CD4-positive, alpha-beta T cell treated with Interleukin-4 for 1 hour (primary cell): ENCODE measurements around the gene ITGB8.

Experiments
- DNase-seq, 2 donors: peaks; one replicate each; pipeline ENCODE4 v3.0.0-alpha.2; 2020 to 2022

The ITGB8 gene

DNA sequence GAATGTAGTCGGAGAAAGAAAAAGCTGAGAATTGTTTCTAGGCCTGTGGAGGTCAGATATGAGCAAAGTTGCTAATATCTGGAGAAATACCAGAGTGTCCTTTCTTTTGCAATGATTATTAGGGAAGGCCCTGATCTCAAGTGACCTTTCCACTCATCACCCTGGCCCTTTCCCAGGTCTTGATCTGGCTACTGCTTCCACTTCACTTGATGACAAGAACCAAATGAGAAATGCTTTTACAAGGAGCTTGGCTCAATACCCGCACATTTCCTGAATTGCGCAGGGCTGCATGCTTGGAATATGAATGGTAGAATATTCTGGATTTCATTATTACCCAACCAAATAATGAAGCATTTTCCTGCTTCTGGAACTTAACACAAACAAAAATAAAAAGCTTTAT is 104.6 kb downstream of the ITGB8 start:
- no peak for DNase-seq

DNA sequence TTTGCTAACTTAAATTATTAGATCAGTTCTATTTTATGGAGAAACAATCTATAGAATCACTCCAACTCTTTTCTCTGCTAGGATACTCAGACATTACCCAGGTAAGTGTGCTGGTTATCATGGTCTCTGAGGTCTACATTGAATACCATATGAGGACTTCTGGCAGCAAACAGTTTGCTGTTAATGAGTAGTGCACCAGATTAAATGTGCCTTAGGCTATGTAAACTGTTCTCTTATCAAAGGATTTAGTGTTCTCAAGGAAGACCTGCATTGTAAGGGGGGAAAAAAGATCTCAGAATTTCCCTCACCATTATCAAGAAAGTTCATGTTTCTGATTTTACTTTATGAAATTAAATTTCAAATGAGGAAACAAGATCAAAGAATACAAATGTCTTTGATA is 107.5 kb downstream of the ITGB8 start:
- DNase-seq: no peak

GRCh38 chr7:20438694-20439376 is 108.1 kb downstream of the ITGB8 start:
- DNase-seq: no peak

DNA sequence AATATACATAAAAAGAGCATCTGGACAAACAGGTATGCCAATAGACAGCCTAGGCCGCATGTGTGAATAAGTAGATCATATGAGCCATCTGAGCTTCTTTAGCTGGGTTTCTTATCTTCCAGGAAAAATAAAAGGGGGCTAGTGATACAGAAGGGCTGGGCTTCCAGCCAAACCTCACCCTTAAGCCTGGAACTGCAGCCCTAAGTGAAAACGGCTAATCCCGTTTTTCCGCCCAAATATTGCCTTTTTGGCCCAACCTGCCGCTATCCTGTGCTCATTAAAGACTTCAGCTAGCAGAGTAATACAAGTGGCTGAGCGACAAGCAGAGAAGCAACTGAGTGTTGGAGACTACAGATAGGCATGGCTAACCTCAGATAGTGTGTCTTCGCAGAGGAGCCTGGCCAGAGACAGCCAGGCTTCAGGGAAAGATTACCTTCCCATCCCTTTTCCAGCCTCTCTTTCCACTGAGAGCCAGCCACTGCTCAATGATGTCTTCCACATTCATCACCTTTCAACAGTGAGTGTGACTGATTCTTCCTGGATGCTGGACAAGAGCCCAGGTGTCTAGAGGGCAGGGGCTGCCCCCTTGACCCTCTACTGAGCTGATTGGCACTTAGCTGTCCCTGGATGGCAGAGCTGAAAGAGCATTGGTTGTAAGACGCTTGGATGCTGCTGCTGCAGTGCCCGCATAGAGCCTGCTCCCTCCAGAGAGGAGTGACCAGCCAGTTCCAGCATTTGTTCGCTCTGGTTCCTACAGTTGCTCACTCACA is 108.9 kb downstream of the ITGB8 start:
- DNase-seq: no peak

- DNase-seq: no peak
These were observed 109.9 kb downstream of the ITGB8 start for GRCh38 chr7:20440472-20441105.

- DNase-seq: no peak
These were observed 110.6 kb downstream of the ITGB8 start for GRCh38 chr7:20441346-20441745.

GRCh38 chr7:20441991-20442441 is 111.3 kb downstream of the ITGB8 start:
- DNase-seq: no peak

DNA sequence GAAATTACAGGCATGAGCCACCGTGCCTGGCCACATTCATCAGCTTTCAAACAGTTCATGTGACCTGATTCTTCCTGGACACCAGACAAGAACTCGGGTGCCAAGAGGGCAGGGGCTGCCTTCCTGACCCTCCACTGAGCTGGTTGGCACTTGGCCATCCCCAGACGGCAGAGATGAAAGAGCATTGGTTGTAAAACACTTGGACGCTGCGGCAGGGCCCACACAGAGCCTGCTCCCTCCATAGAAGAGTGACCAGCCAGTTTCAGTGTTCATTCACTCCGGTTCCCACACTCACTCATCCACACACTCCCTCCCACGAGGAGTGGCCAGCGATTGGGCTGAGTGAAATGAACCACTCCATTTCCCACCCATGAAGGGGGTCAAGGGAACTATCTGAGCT is 112.3 kb downstream of the ITGB8 start:
- DNase-seq: no peak

- no peak for DNase-seq
These were observed 113.5 kb downstream of the ITGB8 start for GRCh38 chr7:20444030-20444800.

DNA sequence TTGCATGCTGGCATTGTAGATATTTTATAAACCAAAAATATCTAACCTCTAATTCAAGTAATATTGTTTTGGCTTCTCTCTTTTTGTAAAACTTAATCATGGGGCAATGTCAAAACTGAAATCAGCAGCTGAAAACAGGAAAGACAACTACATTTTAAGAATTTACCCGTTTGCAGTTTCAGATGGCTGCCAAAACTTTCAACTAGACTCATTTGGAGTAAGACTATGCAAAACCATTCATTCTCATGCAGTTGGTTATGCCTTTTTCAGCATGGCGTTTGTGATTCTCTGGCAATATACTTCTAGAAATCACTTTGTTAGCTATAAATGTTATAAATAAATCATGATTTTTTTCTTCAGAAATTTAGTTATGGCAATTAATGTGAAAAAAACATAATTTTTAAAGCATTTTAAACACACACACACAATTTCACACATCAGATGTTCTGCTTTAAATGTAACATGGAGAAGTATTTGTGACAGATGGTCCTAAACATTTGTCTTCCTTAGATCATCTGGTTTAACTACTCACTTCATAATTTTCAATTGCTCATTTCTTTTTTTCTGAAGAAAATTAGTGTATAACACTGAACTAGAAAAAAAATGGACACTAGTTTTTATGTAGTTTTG is 116.4 kb downstream of the ITGB8 start:
- DNase-seq: no peak

DNA sequence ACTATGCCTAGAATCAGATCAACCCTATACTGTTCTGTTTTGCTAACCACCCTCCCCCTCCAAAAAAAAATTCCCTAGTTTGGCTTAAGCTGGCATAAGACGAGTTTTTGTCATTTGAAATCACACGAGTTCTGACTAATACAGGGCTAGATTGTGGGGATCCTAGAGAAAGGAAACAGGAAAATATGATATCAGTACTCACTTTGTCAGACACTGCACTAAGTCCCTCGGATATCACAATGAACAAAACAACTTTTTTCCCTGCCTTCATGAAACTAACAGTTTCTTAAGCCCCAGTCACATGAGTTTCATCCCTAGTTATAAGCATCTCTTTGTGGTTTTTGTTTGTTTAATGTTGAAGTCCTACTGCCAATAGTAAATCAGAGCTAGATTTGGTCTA is 118.5 kb downstream of the ITGB8 start:
- no peak for DNase-seq

- DNase-seq: no peak
These were observed 119.8 kb downstream of the ITGB8 start for GRCh38 chr7:20450536-20450935.

DNA sequence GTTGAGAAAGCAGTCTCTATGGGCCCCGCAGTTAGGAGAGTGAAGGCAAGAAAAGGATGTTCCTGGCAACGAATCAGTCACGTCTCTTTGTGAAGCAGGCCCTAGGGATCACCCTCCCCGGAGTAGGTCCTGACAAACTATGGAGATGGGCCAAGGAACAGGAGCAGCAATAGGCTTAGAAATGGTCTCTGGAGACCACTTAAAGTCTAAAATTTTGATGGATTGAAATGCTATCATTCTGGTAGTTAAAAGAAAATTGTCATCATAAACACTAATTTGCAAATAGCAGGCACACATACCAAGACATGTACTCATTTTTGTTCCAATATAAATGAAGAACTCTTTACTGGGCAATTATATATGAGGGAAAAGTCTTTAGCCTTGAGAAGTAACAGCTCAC is 123.5 kb downstream of the ITGB8 start:
- no peak for DNase-seq

DNA sequence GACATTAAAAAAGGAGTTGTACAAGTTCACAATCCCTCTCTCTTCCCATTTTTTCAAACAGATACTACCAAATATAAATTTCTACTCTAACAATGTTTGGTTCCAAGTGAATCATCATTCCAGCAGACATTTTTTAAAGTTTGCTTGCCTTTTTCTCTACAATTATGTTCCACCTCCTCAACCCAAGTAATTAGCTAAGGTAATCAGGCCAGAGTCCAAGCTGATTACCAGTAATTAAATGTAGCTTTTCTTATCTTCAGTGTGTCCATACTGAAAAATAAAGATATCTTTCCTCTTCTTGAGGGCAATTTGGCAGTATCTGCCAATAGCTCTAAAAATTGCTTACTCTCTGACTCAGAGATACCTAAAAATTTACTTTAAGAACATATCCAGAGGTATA is 126.0 kb downstream of the ITGB8 start:
- DNase-seq: no peak

- no peak for DNase-seq
These were observed 127.8 kb downstream of the ITGB8 start for GRCh38 chr7:20458521-20458920.

DNA sequence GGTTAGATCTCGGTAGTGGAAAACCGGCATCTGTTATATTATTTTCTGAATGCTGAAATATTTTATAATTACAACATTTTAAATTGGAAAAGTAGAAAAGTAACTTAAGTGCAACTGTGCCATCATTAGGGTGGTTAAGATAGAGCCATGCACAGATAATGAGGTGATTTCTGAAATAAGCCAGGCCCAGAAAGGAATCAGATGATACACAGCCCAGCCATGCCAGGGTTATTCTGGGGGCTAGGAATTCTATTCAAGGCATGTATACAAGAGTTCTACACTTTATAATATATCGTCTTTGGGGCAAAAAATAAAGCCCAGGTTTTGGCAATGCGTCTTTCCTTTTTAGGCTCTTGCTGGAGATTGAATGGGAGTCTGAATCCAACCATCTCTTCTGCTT is 128.7 kb downstream of the ITGB8 start:
- DNase-seq: no peak

GRCh38 chr7:20464891-20465290 is 134.2 kb downstream of the ITGB8 start:
- no peak for DNase-seq
